Activated T-helper 17 cell treated with anti-CD3 and anti-CD28 coated beads, Interleukin-2, amount 50 U/mL, for 72 hours (primary cell): Measurements from ENCODE around the gene PAOX. TPM values are rescaled to one million over a fixed set of nuclear protein-coding genes. Genes with fewer than 3 reads are reported as not detected.

Source experiments
- ATAC-seq: fragments of 150-1000 bp; cut with Tn5 transposase; replicated peaks from 2 replicates; pipeline ENCODE4 v1.10.0; 2021; ENCODE audit warnings: mild to moderate bottlenecking, moderate library complexity
- H3K27ac Mint-ChIP-seq: one replicate; pipeline ENCODE4 v1.8.0; 2022; ENCODE audit warnings: mixed read lengths
- H3K27me3 Mint-ChIP-seq: one replicate; pipeline ENCODE4 v1.8.0; 2022; ENCODE audit warnings: mixed read lengths
- H3K36me3 Mint-ChIP-seq: one replicate; pipeline ENCODE4 v1.8.0; 2022; ENCODE audit warnings: low read depth, mild to moderate bottlenecking, mixed read lengths
- H3K4me1 Mint-ChIP-seq: one replicate; pipeline ENCODE4 v1.8.0; 2022; ENCODE audit warnings: mixed read lengths
- H3K4me3 Mint-ChIP-seq: one replicate; pipeline ENCODE4 v1.8.0; 2022; ENCODE audit warnings: mild to moderate bottlenecking, mixed read lengths
- H3K9me3 Mint-ChIP-seq: one replicate; pipeline ENCODE4 v1.8.0; 2022; ENCODE audit warnings: mixed read lengths
- total RNA-seq, 2 donors: library from RNA; stranded (reverse); gene quantifications; one replicate each; pipeline ENCODE4 v1.2.3, GENCODE V29; 2022

Gene PAOX
- total RNA-seq, 2 donors from 2014 or later, result 3.0 to 9.2 TPM

- H3K4me3 Mint-ChIP-seq, result no peak overlapping the region
- no peak for ATAC-seq
- H3K27me3 Mint-ChIP-seq, result peaks cover 17% of the 10 kb centered on the region
- H3K27ac Mint-ChIP-seq, result no peak overlapping the region
- H3K36me3 Mint-ChIP-seq, result no peaks in the 10 kb centered on the region
- no peaks in the 10 kb centered on the region for H3K4me1 Mint-ChIP-seq
- H3K9me3 Mint-ChIP-seq, result no peaks in the 10 kb centered on the region
These were observed 35.5 kb upstream of the PAOX start for GRCh38 chr10:133343558-133343957.

- Mint-ChIP-seq H3K36me3 (no peaks in the 10 kb centered on the region), H3K9me3 (no peaks in the 10 kb centered on the region), H3K4me1 (peaks cover 4% of the 10 kb centered on the region), H3K27ac (no peak overlapping the region), H3K4me3 (no peak overlapping the region), H3K27me3 (peaks cover 22% of the 10 kb centered on the region)
- no peak for ATAC-seq
These were observed 34.8 kb upstream of the PAOX start for GRCh38 chr10:133344236-133344635.

GRCh38 chr10:133346413-133346812, 32.6 kb upstream of the PAOX start:
- Mint-ChIP-seq H3K4me3 (no peak overlapping the region), H3K27ac (no peak overlapping the region), H3K9me3 (no peaks in the 10 kb centered on the region), H3K36me3 (no peaks in the 10 kb centered on the region), H3K4me1 (peaks cover 6% of the 10 kb centered on the region), H3K27me3 (peaks cover 23% of the 10 kb centered on the region)
- ATAC-seq, result no peak

GRCh38 chr10:133347710-133348517, 31.1 kb upstream of the PAOX start:
- ATAC-seq, result no peak
- Mint-ChIP-seq H3K27ac (no peak overlapping the region), H3K4me3 (no peak overlapping the region), H3K9me3 (no peaks in the 10 kb centered on the region), H3K27me3 (peaks cover 20% of the 10 kb centered on the region), H3K36me3 (no peaks in the 10 kb centered on the region), H3K4me1 (peaks cover 6% of the 10 kb centered on the region)

GRCh38 chr10:133349160-133349568, 29.9 kb upstream of the PAOX start:
- no peaks in the 10 kb centered on the region for H3K9me3 Mint-ChIP-seq
- H3K27ac Mint-ChIP-seq, result no peak overlapping the region
- peaks cover 19% of the 10 kb centered on the region for H3K27me3 Mint-ChIP-seq
- H3K4me1 Mint-ChIP-seq, result peaks cover 6% of the 10 kb centered on the region
- H3K4me3 Mint-ChIP-seq, result no peak overlapping the region
- no peaks in the 10 kb centered on the region for H3K36me3 Mint-ChIP-seq
- ATAC-seq, result no peak

- Mint-ChIP-seq H3K4me3 (no peak overlapping the region), H3K4me1 (peaks cover 6% of the 10 kb centered on the region), H3K36me3 (no peaks in the 10 kb centered on the region), H3K9me3 (no peaks in the 10 kb centered on the region), H3K27ac (no peak overlapping the region), H3K27me3 (peaks cover 17% of the 10 kb centered on the region)
- no peak for ATAC-seq
These were observed 29.5 kb upstream of the PAOX start for GRCh38 chr10:133349577-133350011.

- Mint-ChIP-seq H3K27me3 (peaks cover 11% of the 10 kb centered on the region), H3K9me3 (no peaks in the 10 kb centered on the region), H3K36me3 (no peaks in the 10 kb centered on the region), H3K27ac (no peak overlapping the region), H3K4me1 (peaks cover 6% of the 10 kb centered on the region), H3K4me3 (no peak overlapping the region)
- no peak for ATAC-seq
These were observed 28.6 kb upstream of the PAOX start for GRCh38 chr10:133350283-133350949.

- Mint-ChIP-seq H3K4me3 (no peak overlapping the region), H3K36me3 (no peaks in the 10 kb centered on the region), H3K9me3 (no peaks in the 10 kb centered on the region), H3K27ac (no peak overlapping the region), H3K4me1 (peaks cover 6% of the 10 kb centered on the region), H3K27me3 (peaks cover 6% of the 10 kb centered on the region)
- ATAC-seq, result no peak
These were observed 28.1 kb upstream of the PAOX start for GRCh38 chr10:133350950-133351329.

- H3K9me3 Mint-ChIP-seq, result no peaks in the 10 kb centered on the region
- H3K27me3 Mint-ChIP-seq, result peaks cover 6% of the 10 kb centered on the region
- no peaks in the 10 kb centered on the region for H3K36me3 Mint-ChIP-seq
- no peak overlapping the region for H3K4me3 Mint-ChIP-seq
- no peak for ATAC-seq
- H3K27ac Mint-ChIP-seq, result no peak overlapping the region
- H3K4me1 Mint-ChIP-seq, result peaks cover 6% of the 10 kb centered on the region
These were observed 27.4 kb upstream of the PAOX start for GRCh38 chr10:133351408-133352318.

- no peak for ATAC-seq
- Mint-ChIP-seq H3K36me3 (no peaks in the 10 kb centered on the region), H3K27me3 (peaks cover 6% of the 10 kb centered on the region), H3K9me3 (no peaks in the 10 kb centered on the region), H3K4me1 (peaks cover 6% of the 10 kb centered on the region), H3K27ac (no peak overlapping the region), H3K4me3 (no peak overlapping the region)
These were observed 25.7 kb upstream of the PAOX start for GRCh38 chr10:133353202-133353959.

- ATAC-seq, result no peak
- no peaks in the 10 kb centered on the region for H3K9me3 Mint-ChIP-seq
- no peak overlapping the region for H3K27ac Mint-ChIP-seq
- H3K4me3 Mint-ChIP-seq, result no peak overlapping the region
- peaks cover 3% of the 10 kb centered on the region for H3K27me3 Mint-ChIP-seq
- peaks cover 3% of the 10 kb centered on the region for H3K4me1 Mint-ChIP-seq
- no peaks in the 10 kb centered on the region for H3K36me3 Mint-ChIP-seq
These were observed 25.0 kb upstream of the PAOX start for GRCh38 chr10:133353988-133354605.

- Mint-ChIP-seq H3K36me3 (no peaks in the 10 kb centered on the region), H3K4me3 (no peak overlapping the region), H3K27ac (no peak overlapping the region), H3K4me1 (no peaks in the 10 kb centered on the region), H3K9me3 (no peaks in the 10 kb centered on the region), H3K27me3 (no peaks in the 10 kb centered on the region)
- no peak for ATAC-seq
These were observed 24.3 kb upstream of the PAOX start for GRCh38 chr10:133354672-133355240.

- H3K27ac Mint-ChIP-seq, result no peak overlapping the region
- H3K27me3 Mint-ChIP-seq, result no peaks in the 10 kb centered on the region
- no peaks in the 10 kb centered on the region for H3K4me1 Mint-ChIP-seq
- H3K9me3 Mint-ChIP-seq, result no peaks in the 10 kb centered on the region
- no peak for ATAC-seq
- H3K36me3 Mint-ChIP-seq, result no peaks in the 10 kb centered on the region
- H3K4me3 Mint-ChIP-seq, result no peak overlapping the region
These were observed 23.8 kb upstream of the PAOX start for GRCh38 chr10:133355266-133355665.
